Measurements from ENCODE around the gene BTF3L4. TPM values are rescaled to one million over a fixed set of nuclear protein-coding genes. Genes with fewer than 3 reads are reported as not detected.
A peak's percentile ranks its signal among the peaks of the same experiment; 100 is the strongest.

The BTF3L4 gene
- polyA plus RNA-seq (2011; rRNA removed) (59.7 and 86.6 TPM in 2 replicates), polyA minus RNA-seq (2011; rRNA and poly(A)+ RNA removed) (24.9 and 37.1 TPM in 2 replicates)

GRCh38 chr1:52056163-52056936 is at the start of gene BTF3L4:
BTF3L4 (plus strand) TSS chr1:52056295; CDS start chr1:52059848, 3,553 bp downstream.
- peak; percentile 74 for DNase-seq (ENCODE audit: low read depth, low spot score)
- Histone ChIP-seq H3K4me3 (ENCODE audit: low read depth, low read length) (peak within 1 kb of the TSS; percentile 90), H3K27me3 (ENCODE audit: control insufficient read depth, insufficient read depth, low read length) (no peaks in the 10 kb centered on the region), H3K27ac (ENCODE audit: low read depth, low read length) (peak within 1 kb of the TSS; percentile 97), H3K9me3 (ENCODE audit: control insufficient read depth, insufficient read depth, low read length) (no peaks in the 10 kb centered on the region; the same call in 1 of the 2 replicates)
- ChIA-PET CTCF (no interaction called here), POLR2A (interaction anchor here (1.1 to 1.6 kb wide), 3 partner anchors 16 to 37 kb away, joined by 3 to 9 read pairs (median 6); partner anchors contain the start of gene KTI12)
- TF ChIP-seq, protein P1, sequence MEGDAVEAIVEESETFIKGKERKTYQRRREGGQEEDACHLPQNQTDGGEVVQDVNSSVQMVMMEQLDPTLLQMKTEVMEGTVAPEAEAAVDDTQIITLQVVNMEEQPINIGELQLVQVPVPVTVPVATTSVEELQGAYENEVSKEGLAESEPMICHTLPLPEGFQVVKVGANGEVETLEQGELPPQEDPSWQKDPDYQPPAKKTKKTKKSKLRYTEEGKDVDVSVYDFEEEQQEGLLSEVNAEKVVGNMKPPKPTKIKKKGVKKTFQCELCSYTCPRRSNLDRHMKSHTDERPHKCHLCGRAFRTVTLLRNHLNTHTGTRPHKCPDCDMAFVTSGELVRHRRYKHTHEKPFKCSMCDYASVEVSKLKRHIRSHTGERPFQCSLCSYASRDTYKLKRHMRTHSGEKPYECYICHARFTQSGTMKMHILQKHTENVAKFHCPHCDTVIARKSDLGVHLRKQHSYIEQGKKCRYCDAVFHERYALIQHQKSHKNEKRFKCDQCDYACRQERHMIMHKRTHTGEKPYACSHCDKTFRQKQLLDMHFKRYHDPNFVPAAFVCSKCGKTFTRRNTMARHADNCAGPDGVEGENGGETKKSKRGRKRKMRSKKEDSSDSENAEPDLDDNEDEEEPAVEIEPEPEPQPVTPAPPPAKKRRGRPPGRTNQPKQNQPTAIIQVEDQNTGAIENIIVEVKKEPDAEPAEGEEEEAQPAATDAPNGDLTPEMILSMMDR (IDR thresholded peaks at IDR 0.05; ENCODE audit: low read depth, low read length) = no peak

DNA sequence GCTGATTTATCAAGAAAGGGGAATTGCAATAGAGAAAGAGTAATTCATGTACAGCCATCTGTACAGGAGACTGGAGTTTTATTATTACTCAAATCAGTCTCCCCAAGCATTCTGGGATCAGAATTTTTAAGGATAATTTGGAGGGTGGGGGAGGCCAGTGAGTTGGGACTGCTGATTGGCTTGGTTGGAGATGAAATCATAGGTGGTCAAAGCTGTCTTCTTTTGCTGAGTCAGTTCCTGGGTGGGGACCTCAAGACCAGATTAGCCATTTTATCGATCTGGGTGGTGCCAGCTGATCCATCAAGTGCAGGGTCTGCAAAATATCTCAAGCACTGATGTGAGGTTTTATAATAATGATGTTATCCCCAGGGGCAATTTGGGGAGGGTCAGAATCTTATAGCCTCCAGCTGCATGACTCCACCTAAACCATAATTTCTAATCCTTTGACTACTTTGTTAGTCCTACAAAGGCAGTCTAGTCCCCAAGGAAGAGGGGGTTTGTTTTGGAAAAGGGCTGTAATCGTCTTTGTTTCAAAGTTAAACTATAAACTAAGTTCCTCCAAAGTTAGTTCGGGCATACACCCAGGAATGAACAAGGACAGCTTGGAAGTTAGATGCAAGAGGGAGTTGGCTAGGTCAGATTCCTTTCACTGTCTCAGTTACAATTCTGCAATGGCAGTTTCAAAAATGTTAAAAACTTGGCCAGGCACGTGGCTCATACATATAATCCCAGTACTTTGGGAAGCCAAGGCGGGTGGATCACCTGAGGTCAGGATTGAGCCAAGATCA is 48.7 kb upstream of the BTF3L4 start:
- Histone ChIP-seq H3K4me3 (ENCODE audit: low read depth, low read length) (no peak overlapping the region), H3K27me3 (ENCODE audit: control insufficient read depth, insufficient read depth, low read length) (no peaks in the 10 kb centered on the region), H3K27ac (ENCODE audit: low read depth, low read length) (no peak overlapping the region), H3K9me3 (ENCODE audit: control insufficient read depth, insufficient read depth, low read length) (no peaks in the 10 kb centered on the region)
- ChIA-PET CTCF (no interaction called here), POLR2A (no interaction called here)
- TF ChIP-seq, protein P1 (IDR thresholded peaks at IDR 0.05; ENCODE audit: low read depth, low read length) = no peak
- DNase-seq (ENCODE audit: low read depth, low spot score) = no peak

- Histone ChIP-seq H3K4me3 (ENCODE audit: low read depth, low read length) (no peak overlapping the region), H3K9me3 (ENCODE audit: control insufficient read depth, insufficient read depth, low read length) (no peaks in the 10 kb centered on the region), H3K27me3 (ENCODE audit: control insufficient read depth, insufficient read depth, low read length) (no peaks in the 10 kb centered on the region), H3K27ac (ENCODE audit: low read depth, low read length) (no peak overlapping the region)
- CTCF ChIA-PET = no interaction called here
- POLR2A ChIA-PET = no interaction called here
- no peak for DNase-seq (ENCODE audit: low read depth, low spot score)
- TF ChIP-seq, protein P1 (IDR thresholded peaks at IDR 0.05; ENCODE audit: low read depth, low read length) = no peak
These were observed 47.9 kb upstream of the BTF3L4 start for GRCh38 chr1:52008071-52008809.

- no peaks in the 10 kb centered on the region for H3K9me3 ChIP-seq (ENCODE audit: control insufficient read depth, insufficient read depth, low read length)
- ChIA-PET CTCF (interaction anchor here (0.7 kb wide), 1 partner anchor 126 kb away, joined by 4 read pairs; no protein-coding TSS in a partner anchor), POLR2A (interaction anchor here (0.7 kb wide), 1 partner anchor 9 kb away, joined by 4 read pairs; no protein-coding TSS in a partner anchor)
- no peak overlapping the region for H3K27ac ChIP-seq (ENCODE audit: low read depth, low read length)
- no peaks in the 10 kb centered on the region for H3K27me3 ChIP-seq (ENCODE audit: control insufficient read depth, insufficient read depth, low read length)
- TF ChIP-seq, protein P1 (IDR thresholded peaks at IDR 0.05; ENCODE audit: low read depth, low read length) = no peak
- no peak overlapping the region for H3K4me3 ChIP-seq (ENCODE audit: low read depth, low read length)
- DNase-seq (ENCODE audit: low read depth, low spot score) = no peak
These were observed 34.0 kb upstream of the BTF3L4 start for GRCh38 chr1:52022133-52022532.

Measured in AG04450 (cell line).